ENCODE data around the gene AKIRIN2. TPM values are rescaled to one million over a fixed set of nuclear protein-coding genes. Genes with fewer than 3 reads are reported as not detected.

AKIRIN2 gene
- total RNA-seq, 1 donor from 2014 or later = 67.4 TPM

- Mint-ChIP-seq H3K27ac (ENCODE audit: unreplicated experiment) (no peak overlapping the region), H3K36me3 (ENCODE audit: low read depth) (peaks cover 9% of the 10 kb centered on the region), H3K4me3 (no peak overlapping the region), H3K9me3 (no peaks in the 10 kb centered on the region), H3K4me1 (peaks cover 4% of the 10 kb centered on the region), H3K27me3 (ENCODE audit: low read depth) (no peaks in the 10 kb centered on the region)
- no peak for TF ChIP-seq CTCF (conservative IDR thresholded peaks at IDR 0.05)
- DNase-seq (ENCODE audit: low read depth, low spot score) = no peak
Observed at GRCh38 chr6:87664921-87665485, 37.0 kb downstream of the AKIRIN2 start.

GRCh38 chr6:87663434-87663833, 38.6 kb downstream of the AKIRIN2 start:
- no peak for DNase-seq (ENCODE audit: low read depth, low spot score)
- Mint-ChIP-seq H3K27ac (ENCODE audit: unreplicated experiment) (no peak overlapping the region), H3K4me1 (peaks cover 4% of the 10 kb centered on the region), H3K9me3 (no peaks in the 10 kb centered on the region), H3K4me3 (no peak overlapping the region), H3K36me3 (ENCODE audit: low read depth) (peaks cover 12% of the 10 kb centered on the region), H3K27me3 (ENCODE audit: low read depth) (no peaks in the 10 kb centered on the region)
- TF ChIP-seq CTCF (conservative IDR thresholded peaks at IDR 0.05) = no peak

- TF ChIP-seq CTCF (conservative IDR thresholded peaks at IDR 0.05) = no peak
- Mint-ChIP-seq H3K36me3 (ENCODE audit: low read depth) (peaks cover 11% of the 10 kb centered on the region), H3K9me3 (no peaks in the 10 kb centered on the region), H3K27ac (ENCODE audit: unreplicated experiment) (no peak overlapping the region), H3K4me1 (peaks cover 4% of the 10 kb centered on the region), H3K27me3 (ENCODE audit: low read depth) (no peaks in the 10 kb centered on the region), H3K4me3 (no peak overlapping the region)
- no peak for DNase-seq (ENCODE audit: low read depth, low spot score)
Observed at GRCh38 chr6:87661503-87661902, 40.5 kb downstream of the AKIRIN2 start.

DNA sequence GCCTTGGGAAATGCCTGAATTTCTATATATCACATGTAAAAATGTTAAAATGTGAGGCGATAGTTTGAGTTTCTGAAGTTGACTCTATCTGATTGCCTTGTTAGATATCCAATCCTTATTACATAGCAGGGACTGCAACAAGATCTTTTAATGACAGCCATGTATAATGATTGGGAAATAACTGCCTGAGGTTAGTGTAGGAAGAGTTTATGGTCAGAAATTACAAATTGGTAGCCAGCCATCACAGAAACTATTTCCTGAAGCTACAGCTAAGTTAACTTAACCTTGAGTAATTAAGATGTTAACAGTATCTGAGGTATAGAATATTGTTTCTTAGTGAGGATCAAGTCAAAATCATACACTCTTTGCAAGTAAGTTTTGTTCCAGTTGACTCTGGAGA, 41.0 kb downstream of the AKIRIN2 start:
- H3K4me3 Mint-ChIP-seq = no peak overlapping the region
- peaks cover 4% of the 10 kb centered on the region for H3K4me1 Mint-ChIP-seq
- DNase-seq (ENCODE audit: low read depth, low spot score) = no peak
- H3K27ac Mint-ChIP-seq (ENCODE audit: unreplicated experiment) = no peak overlapping the region
- no peaks in the 10 kb centered on the region for H3K9me3 Mint-ChIP-seq
- TF ChIP-seq CTCF (conservative IDR thresholded peaks at IDR 0.05) = no peak
- H3K36me3 Mint-ChIP-seq (ENCODE audit: low read depth) = peaks cover 11% of the 10 kb centered on the region
- no peaks in the 10 kb centered on the region for H3K27me3 Mint-ChIP-seq (ENCODE audit: low read depth)

- H3K9me3 Mint-ChIP-seq = no peaks in the 10 kb centered on the region
- no peak overlapping the region for H3K27ac Mint-ChIP-seq (ENCODE audit: unreplicated experiment)
- no peak overlapping the region for H3K4me3 Mint-ChIP-seq
- peaks cover 11% of the 10 kb centered on the region for H3K36me3 Mint-ChIP-seq (ENCODE audit: low read depth)
- no peak for TF ChIP-seq CTCF (conservative IDR thresholded peaks at IDR 0.05)
- H3K4me1 Mint-ChIP-seq = peaks cover 4% of the 10 kb centered on the region
- H3K27me3 Mint-ChIP-seq (ENCODE audit: low read depth) = no peaks in the 10 kb centered on the region
- DNase-seq (ENCODE audit: low read depth, low spot score) = no peak
Observed at GRCh38 chr6:87660226-87660911, 41.7 kb downstream of the AKIRIN2 start.
